ENCODE results near the gene SVIL.
"Not testable (repeated sequence)": the region's sequence is repeated elsewhere in the genome, so short reads cannot be mapped to it uniquely, and the experiment has no call there.

Gene SVIL

DNA sequence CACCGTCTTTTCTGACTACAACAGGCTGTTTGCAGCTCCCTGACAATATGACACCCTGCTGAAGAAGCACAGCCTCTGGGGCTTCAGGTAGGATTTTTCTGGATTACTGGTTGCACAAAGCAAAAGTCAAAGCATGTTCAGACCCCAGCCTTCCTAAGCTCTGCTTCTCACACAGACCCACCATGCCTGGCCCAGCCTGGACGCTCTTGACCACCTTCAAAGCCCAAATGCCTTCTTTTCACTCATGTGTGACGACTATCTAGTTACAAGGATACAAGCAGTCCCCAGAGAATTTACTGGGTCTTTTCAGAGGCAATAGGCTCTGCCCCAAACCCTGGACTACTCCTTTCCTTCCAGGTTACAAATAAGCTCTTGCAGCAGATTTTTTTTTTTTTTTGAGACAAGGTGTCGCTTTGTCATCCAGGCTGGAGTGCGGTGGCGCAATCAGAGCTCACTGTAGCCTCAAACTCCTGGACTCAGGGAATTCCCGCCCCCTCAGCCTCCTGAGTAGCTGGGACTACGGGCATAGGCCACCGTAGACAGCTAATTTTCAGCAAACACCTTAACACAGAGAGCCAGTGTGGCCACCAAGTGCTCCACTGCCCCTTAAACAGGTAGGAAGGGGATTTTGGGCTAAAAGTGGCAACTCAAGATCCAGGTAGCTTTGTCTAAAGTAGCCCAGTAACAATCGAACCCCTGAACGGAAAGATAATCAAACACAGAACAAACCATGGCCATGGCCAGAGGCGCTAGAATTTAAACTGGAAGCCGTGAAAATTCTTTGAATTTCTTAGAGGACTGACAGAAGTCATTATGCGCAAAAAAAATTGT lies 16.2 kb downstream of the SVIL start:
- DNase-seq: no peak

DNA sequence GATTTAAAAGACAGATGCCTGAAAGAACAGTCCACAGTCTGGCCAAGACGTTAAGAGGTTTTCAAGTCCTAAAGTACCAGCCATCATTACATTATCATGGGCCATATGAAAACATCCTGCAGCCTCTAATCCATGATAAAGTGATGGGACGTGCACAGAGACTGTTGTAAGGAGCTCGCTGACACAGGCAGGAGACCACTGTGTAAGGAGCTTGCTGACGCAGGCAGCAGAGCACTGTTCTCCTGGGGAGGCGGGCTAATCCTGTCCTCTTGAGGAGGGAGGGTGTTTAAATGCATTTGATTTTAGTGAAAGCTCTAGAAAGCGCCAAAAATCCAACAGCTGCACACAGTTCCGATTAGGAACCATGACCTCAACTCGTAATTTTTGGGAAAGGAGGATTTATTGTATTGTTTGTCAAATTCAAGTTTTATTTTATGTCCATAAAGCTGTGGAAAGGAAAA lies 16.9 kb downstream of the SVIL start:
- peak; percentile 71 for DNase-seq

DNA sequence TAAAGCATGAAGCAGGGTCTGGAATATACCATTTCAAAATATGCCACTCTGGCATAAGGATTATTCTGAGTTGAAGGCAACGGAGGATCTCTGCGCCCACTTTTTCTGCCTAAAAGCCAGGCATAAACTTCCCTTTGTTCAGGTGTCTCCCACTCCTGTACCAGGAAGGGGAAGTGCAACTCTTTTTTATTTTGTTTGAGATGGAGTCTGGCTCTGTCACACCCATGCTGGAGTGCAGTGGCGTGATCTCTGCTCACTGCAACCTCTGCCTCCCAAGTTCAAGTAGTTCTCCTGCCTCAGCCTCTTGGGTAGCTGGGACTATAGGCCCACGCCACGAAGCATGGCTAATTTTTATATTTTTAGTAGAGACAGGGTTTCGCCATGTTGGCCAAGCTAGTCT lies 18.2 kb downstream of the SVIL start:
- no peak for DNase-seq

DNA sequence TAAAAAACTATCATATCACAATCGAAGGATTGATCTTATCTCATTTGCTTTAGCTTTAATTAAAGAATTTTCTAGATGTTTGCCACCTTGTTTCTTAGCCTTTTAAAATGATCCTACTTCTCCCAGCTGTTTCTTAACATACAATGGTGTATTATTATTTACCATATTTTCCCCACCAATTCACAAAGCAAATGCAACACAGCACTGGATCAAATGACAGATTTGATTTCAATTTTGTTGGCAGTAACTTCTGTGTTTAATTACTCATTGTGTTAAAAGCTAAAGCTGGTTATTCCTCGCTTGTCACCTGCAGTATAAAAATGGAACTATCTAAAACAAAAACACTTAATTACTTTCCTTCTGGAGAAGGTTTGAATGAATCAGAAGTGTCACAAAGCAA lies 19.6 kb downstream of the SVIL start:
- no peak for DNase-seq

DNA sequence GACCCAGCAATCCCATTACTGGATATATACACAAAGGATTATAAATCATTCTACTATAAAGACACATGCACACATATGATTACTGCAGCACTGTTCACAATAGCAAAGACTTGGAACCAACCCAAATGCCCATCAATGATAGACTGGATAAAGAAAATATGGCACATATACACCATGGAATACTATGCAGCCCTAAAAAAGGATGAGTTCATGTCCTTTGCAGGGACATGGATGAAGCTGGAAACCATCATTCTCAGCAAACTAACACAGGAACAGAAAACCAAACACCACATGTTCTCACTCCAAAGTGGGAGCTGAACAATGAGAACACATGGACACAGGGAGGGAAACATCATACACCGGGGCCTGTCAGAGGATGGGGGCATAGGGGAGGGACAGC lies 20.5 kb downstream of the SVIL start:
- not testable (repeated sequence) for DNase-seq

DNA sequence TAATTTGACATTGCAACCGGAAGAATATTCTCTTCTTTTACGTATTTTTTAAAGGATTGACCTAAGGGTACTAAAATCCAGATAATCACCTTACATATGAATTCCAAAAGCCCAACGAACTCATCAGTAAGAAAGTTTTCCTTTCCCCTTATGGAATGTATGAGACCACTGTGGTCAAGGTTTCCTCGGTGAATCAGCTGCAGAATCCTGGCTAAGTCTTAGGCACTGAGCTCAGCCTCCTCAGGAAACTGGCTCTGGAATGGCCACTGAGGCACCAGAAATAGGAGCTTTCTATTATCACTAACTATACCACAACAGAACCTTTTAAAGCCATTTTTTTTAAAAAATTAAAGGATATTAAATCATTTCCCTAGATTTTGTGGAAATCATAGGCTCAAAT lies 21.0 kb downstream of the SVIL start:
- DNase-seq: no peak

DNA sequence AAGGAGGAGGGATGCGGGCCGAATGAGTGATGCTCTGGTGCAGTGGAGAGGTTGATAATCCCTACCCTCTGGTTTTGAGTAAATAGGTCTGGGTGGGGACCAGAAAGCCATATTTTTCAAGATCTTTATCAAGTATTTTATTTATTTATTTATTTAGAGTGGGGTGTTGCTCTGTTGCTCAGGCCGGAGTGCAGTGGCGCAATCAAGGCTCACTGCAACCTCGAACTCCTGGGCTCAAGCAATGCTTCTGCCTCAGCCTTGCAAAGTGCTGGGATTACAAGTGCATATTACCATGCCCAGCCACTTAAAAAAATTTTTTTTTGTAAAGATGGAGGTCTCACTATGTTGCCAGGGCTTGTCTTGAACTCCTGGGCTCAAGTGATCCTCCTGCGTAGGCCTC lies 21.6 kb downstream of the SVIL start:
- DNase-seq: no peak

DNA sequence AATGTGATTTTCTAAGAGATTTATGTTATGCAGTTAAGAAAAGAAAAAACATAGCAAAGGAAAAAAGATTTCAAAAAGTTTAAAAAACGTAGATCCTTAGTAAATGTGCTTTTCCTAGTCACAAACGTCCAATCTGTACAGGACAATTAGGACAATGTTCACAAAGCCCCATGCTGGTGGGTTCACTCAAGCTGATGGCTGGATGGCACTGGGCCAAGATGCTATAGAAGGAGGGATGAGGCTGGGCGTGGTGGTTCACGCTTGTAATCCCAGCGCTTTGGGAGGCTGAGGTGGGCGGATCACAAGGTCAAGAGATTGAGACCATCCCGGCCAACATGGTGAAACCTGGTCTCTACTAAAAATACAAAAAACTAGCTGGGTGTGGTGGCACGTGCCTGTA lies 22.1 kb downstream of the SVIL start:
- no peak for DNase-seq

DNA sequence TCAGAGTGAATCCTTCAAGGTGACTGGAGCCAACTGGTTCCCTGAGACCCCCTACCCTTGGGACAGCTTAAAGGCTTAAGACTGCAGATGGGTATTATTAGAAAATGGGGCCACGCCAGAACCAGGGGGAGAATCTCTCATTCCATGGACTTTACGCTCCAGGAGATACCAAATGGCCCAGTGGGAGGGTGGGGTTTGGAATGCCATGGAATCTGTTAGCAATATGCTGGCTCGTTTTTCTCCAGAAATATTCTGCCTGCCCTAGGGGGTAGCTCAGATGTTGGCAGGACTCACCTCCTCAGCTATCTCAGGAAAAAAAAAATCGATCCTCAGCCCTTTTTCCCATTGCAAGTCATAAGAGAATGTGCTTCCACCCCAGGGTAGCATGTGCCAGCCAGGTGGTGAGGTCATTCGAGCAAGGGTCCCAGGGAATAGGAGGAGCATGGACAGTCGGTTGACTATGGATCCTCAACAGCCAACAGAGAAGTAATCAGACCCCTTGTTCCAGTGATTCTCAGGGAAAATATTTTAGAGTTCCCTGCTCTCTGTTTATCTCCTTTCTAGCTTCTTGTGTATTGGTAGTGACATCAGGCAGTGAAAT lies 22.9 kb downstream of the SVIL start:
- DNase-seq: no peak

DNA sequence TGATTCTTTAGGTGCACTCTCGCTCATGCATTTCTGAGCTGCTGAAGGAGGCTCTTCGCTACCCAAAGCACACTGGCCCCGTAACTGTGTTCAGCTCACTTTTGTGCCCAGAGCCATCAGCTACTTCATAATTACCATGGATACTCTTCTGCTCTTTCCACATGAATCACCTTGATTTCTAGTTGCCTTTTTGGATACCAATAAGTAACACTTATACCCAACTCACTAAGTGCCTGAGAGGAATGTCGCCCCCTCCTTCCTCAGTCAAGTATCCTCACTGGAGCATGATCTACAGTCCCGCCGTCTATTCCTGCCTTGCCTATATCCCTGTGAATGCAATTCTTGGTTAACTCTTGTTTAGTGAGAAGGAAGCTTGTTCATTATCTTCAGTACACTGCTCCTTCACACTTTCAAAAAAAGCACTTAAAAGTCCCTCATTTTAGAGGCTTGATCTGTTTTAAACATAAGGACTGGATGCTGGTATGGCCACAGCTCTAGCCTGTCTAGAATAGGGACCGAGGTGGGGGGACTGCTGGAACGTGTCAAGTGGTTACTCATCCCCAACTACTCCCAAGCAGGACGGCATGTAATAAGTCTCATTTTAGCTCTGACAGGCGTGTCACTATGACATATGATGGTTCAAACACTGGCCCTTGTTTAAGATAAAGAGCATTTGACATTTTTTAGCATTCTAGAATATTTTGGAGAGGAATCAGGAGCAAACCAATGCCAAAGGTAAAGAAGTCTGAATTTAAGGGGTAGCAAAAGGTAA lies 23.7 kb downstream of the SVIL start:
- no peak for DNase-seq

DNA sequence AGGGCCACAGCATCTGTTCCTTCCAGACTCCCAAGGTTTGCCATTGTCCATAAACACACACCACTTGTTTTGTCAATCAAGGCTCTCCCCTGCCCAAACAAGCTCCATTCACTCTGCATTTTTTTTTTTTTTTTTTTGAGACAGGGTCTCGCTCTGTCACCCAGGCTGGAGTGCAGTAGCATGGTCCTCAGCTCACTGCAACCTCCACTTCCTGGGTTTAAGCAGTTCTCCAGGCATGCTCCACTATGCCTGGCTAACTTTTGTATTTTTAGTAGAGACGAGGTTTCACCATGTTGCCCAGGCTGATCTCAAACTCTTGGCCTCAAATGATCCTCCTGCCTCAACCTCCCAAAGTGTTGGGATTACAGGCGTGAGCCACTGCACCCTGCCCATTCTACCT lies 24.4 kb downstream of the SVIL start:
- DNase-seq: not testable (repeated sequence)

DNA sequence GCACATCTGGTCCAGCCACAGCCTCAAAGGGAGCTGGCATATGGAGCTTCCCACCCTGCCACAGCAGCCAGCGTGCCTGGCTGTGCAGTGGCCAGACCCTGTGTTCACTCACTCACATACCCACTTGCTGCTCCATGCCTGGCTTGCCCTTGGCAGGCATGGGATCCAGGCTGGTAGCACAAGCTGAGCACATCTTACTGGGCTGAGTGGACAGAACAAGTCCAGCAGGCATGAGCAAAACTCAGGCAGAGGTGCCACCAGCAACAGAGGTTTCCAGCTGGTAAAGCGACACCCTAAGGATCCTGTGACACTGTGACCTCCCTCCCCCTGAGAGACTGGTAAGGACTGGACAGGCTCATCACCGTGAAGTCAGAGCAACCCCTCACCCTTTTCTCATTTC lies 25.1 kb downstream of the SVIL start:
- no peak for DNase-seq

DNA sequence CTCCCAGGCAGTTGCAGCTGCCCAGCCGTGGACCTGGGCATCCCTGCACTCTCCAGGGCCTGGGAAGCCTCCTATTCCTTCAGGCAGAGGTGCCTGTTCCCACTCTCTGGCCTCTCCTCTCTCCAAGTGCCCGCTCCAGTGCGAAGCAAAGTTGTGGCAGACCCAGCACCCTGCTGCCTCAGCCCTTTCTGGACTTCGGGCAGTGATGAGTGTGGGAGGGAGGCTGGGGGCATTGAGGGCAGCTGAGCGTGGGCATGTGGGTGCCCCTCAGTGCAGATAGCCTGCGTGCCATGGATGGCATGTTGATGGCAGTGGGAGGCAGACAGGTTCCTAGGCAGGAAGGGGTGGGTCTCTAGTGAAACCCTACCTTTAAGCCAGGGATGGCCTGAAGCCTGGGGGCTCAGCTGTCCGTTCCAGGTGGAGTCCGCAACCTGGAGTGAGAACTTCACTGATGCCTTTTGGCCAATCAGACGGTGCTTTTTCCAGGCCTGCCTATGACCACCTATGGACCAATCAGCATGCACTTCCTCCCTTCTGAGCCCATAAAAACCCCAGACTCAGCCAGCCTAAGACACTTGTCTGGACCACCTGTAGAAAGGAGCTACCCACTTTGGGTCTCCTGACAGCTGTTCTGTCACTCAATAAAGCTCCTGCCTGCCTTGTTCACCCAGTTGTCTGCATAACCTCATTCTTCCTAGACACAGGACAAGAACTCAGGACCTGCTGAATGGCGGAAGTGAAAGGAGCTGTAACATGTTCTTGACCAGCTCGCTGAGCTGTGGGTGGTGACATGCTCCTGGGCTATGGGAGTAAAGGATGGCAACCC lies 26.1 kb downstream of the SVIL start:
- no peak for DNase-seq

DNA sequence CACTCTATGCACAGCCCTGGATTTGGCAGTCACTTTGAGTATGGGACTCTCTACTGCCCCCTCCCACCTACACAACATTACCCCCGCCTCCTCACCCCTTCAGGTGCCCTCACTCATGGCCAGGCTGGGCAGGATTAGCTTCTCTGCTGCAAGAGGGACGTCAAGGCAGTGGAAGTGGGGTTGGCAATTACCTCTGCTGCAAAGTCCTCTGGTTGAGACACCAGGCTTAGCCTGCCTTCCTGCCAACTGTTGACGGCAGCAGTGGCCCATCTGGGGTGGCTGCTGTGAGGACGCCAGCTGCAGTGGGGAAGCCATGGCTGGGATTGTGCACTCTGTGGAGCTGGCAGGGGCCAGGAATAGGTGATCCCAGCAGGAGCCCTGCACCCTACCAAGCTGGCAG lies 26.7 kb downstream of the SVIL start:
- DNase-seq: no peak

DNA sequence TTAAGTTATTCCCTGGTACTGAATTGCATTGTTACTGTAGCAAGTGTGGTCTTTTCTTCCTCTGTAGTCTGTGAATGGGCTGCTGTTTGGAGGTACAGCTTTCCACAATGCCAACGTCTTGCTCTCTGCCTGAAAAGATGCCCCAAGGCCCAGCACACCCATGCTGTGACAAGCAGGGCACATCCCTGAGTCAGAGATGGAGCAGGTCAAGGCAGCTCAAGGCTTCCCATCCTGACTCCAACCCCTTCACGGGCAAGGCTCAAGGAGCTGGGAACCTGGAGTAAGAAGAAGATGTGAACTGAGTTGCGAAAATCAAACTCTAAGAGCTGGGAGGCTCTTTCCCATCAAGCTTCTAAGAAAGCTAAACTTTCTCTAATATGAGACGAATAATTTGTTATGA lies 27.2 kb downstream of the SVIL start:
- no peak for DNase-seq

DNA sequence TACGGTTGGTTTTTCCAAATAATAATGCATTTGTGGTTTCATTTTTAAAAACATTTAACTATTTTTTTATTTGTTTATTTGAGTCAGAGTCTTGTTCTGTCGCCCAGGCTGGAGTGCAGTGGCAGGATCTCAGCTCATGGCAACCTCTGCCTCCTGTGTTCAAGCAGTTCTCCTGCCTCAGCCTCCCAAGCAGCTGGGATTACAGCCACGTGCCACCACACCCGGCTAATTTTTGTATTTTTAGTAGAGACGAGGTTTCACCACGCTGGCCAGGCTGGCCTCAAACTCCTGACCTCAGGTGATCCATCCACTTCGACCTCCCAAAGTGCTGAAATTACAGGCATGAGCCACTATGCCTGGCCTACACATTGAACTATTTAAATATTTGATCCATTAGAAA lies 28.1 kb downstream of the SVIL start:
- not testable (repeated sequence) for DNase-seq

DNA sequence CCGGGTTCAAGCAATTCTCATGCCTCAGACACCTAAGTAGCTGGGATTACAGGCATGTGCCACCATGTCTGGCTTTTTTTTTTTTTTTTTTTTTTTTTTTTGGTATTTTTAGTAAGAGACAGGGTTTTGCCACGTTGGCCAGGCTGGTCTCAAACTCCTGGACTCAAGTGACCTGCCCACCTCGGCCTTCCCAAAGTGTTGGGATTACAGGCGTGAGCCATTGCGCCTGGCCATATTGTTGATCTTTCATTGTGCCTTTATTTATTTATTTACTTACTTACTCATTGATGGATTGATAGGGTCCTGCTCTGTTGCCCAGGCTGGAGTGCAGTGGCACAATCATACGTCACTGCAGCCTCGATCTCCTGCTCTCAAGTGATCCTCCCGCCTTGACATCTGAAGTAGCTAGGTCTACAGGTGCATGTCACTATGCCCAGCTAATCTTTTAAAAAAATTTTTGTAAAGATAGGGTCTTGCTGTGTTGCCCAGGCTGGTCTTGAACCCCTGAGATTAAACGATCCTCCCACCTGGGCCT lies 30.4 kb downstream of the SVIL start:
- no peak for DNase-seq

DNA sequence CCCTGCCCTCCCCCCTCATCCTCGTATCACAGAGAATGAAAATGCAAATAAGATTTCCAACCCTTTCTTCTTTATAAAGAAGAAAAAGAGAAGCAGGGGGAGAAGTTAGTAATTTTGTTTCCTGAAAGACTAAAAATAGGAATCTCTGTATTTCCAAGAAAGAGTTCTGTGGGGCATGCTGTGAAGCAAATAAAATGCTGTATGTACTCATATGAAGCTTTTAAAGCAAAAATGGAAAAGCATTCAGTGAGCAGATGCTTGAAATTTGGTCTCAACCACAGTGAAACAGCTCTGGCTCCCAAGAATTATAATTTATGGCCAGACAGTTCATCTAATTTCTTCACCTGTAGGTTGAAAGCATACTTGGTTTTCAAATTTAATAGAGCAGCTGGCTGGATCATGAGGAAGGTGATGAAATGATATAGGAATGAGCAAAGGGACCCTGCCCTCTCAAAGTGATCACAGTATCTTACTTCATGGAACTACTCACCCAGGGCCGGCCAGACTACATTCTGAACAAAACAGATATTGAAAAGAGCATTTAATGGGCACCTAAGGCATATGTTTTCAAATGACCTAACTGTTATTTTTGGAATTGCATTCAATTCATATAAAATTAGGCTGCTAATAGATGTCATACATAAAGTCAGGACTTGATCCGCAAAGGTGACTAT lies 31.4 kb downstream of the SVIL start:
- DNase-seq: no peak

DNA sequence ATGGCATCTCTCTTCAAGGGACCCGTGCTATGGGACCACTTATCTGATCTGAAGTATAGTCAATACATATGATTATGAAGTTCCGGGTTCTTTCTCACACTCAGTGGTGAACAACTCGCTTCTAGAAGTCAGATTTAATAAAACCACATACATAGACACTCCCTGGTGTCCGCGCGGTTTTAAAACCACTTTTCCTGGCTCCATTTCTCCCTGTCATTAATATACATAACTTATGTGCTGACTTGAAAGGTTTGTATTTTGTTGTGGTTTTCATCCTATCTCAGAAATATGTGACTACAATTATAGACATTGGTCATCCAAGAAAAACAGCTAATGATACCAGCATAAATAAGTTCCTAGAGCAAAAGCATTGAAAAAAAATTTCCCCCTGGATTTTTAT lies 34.0 kb downstream of the SVIL start:
- no peak for DNase-seq

DNA sequence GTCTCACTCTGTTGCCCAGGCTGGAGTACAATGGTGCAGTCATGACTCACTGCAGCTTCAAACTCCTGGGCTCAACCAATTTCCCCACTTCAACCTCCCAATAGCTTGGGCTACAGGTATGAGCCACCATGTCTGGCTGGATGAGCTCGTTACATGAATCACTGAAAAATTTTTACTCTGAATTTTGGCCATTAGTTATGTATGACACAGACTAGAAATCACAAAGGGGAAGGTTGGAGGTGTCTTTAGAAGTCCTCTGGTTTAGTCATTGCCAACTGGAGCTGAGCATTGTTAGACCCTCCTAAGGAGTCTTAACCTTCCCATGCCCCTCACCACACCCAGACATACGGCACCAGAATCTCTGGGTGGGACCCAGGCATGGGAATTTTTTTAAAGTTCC lies 34.7 kb downstream of the SVIL start:
- no peak for DNase-seq

DNA sequence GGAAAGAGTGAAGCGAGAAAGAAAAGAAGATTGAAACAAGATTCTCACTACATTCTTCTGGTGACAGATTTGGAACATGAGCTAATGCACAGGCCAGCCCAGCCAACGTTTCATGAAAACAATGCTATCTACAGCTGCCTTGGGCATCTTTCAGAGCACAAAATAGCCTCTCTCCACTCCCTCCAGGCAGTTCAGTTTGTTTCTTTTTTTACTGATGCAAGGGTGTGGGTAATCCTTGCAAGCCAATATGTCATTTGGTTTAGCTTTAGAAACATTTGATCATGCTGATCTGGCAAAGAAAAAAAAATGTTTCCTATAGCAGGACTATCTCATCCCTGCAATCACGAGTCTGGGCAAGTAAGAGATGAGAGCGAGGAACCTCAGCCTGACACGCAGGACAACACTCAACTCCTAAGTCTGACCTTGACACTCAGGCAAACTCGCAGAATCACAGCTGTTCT lies 35.9 kb downstream of the SVIL start:
- DNase-seq: peak; percentile 78

DNA sequence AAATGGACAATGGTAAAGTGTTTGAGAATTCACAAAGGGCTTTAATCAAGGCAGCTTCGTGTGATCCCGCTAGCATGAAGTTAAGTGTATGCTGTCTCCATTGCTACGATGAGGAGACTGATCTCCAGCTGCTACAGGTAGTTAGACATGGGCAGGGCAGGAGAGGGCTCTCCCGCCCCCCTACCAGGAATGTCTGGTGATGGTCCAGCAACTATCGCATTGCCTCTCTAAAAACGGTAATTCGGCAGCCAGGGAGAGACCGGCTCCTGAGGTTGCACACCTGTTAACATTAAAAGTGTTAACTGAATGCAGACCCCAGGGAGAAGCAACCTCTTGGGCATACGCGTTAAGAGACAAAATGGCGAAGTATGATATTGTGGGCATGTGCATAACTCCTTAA lies 37.9 kb downstream of the SVIL start:
- DNase-seq: no peak

Data from left hindlimb (tissue), 1 donor.